Measurements from ENCODE around the gene CDK13.

GRCh38 chr7:40024841-40025240, 74.8 kb downstream of the CDK13 start:
- no peak for TF ChIP-seq POLR2A (IDR thresholded peaks at IDR 0.05; ENCODE audit: low read length)
- TF ChIP-seq GATA1 (IDR thresholded peaks at IDR 0.05; ENCODE audit: low read depth, low read length): no peak
